Endothelial cell of umbilical vein (primary cell): Measurements from ENCODE around the gene GLP1R.

Experiments
- EZH2 ChIP-seq: IDR thresholded peaks from 2 replicates; pipeline ENCODE4 v1.6.1; 2012; ENCODE audit warnings: borderline replicate concordance, low read depth, mild to moderate bottlenecking, moderate library complexity, low read length, inconsistent platforms; ENCODE audit not compliant: severe bottlenecking
- FOS ChIP-seq: IDR thresholded peaks from 2 replicates; pipeline ENCODE4 v1.6.1; 2011; ENCODE audit warnings: mild to moderate bottlenecking, low read length, moderate library complexity, borderline replicate concordance; ENCODE audit not compliant: insufficient read depth
- GATA2 ChIP-seq: IDR thresholded peaks from 2 replicates; pipeline ENCODE4 v1.7.0; 2011; ENCODE audit warnings: low read depth, mild to moderate bottlenecking, moderate library complexity, mixed read lengths, low read length; ENCODE audit not compliant: insufficient read length, insufficient read depth
- JUN ChIP-seq: IDR thresholded peaks from 2 replicates; pipeline ENCODE4 v1.6.1; 2011; ENCODE audit warnings: borderline replicate concordance, low read depth; ENCODE audit not compliant: insufficient read length, insufficient read depth
- MYC ChIP-seq: IDR thresholded peaks from one replicate; pipeline ENCODE4 v1.6.1; 2011; ENCODE audit warnings: mild to moderate bottlenecking, low read depth, low read length
- POLR2A ChIP-seq: IDR thresholded peaks from 2 replicates; pipeline ENCODE4 v1.6.1; 2012; ENCODE audit warnings: low read depth, mild to moderate bottlenecking, control low read depth, low read length
- POLR2AphosphoS5 ChIP-seq: IDR thresholded peaks from 2 replicates; pipeline ENCODE4 v1.6.1; 2012; ENCODE audit warnings: low read depth, mild to moderate bottlenecking, control low read depth, low read length, moderate library complexity; ENCODE audit not compliant: insufficient read depth
- TF ChIP-seq, protein P1 (sequence below), 2 donors: IDR thresholded peaks; 1 replicate in 1 of 2; 2 replicates in 1 of 2; pipeline ENCODE4 v1.5.1; 2011; ENCODE audit warnings: low read length in 2 of 2, mild to moderate bottlenecking in 2 of 2, moderate library complexity in 2 of 2, control low read depth in 1 of 2, inconsistent platforms in 1 of 2, low read depth in 1 of 2; ENCODE audit not compliant: insufficient read depth in 1 of 2; ENCODE audit errors: extremely low read depth in 1 of 2
- TF ChIP-seq, protein P2 (sequence below): IDR thresholded peaks from 2 replicates; pipeline ENCODE4 v1.6.1; 2011; ENCODE audit not compliant: insufficient read depth, insufficient read length

DNA sequence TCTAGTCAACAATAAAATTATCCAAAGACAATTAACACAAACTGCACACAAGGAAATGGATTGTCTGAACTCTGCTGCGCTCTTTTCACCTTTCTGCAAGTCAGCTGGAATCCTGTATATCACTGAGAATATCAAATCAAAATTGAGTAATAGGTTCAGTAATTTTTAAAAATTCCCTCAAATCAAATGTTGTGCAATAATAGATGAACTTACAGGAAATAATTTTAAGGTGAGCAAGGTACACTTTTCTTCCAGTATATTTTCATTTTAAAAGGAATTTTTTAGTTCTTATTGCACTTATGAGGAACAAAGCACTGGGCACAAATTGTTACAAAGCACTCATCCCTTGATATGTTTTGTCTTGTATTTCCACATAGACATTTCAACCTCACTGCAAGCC is 65.2 kb downstream of the GLP1R start:
- TF ChIP-seq, protein P1, sequence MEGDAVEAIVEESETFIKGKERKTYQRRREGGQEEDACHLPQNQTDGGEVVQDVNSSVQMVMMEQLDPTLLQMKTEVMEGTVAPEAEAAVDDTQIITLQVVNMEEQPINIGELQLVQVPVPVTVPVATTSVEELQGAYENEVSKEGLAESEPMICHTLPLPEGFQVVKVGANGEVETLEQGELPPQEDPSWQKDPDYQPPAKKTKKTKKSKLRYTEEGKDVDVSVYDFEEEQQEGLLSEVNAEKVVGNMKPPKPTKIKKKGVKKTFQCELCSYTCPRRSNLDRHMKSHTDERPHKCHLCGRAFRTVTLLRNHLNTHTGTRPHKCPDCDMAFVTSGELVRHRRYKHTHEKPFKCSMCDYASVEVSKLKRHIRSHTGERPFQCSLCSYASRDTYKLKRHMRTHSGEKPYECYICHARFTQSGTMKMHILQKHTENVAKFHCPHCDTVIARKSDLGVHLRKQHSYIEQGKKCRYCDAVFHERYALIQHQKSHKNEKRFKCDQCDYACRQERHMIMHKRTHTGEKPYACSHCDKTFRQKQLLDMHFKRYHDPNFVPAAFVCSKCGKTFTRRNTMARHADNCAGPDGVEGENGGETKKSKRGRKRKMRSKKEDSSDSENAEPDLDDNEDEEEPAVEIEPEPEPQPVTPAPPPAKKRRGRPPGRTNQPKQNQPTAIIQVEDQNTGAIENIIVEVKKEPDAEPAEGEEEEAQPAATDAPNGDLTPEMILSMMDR (IDR thresholded peaks at IDR 0.05; ENCODE audit: extremely low read depth in 1 of 2, insufficient read depth in 1 of 2, low read depth in 1 of 2, low read length in 2 of 2): no peak
- TF ChIP-seq JUN (no peak), POLR2A (no peak), POLR2AphosphoS5 (no peak), MYC (no peak), EZH2 (no peak), FOS (no peak), GATA2 (no peak)
- TF ChIP-seq, protein P2, sequence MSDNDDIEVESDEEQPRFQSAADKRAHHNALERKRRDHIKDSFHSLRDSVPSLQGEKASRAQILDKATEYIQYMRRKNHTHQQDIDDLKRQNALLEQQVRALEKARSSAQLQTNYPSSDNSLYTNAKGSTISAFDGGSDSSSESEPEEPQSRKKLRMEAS: no peak
